ENCODE data around the gene SP3.

- TF ChIP-seq, protein P1, sequence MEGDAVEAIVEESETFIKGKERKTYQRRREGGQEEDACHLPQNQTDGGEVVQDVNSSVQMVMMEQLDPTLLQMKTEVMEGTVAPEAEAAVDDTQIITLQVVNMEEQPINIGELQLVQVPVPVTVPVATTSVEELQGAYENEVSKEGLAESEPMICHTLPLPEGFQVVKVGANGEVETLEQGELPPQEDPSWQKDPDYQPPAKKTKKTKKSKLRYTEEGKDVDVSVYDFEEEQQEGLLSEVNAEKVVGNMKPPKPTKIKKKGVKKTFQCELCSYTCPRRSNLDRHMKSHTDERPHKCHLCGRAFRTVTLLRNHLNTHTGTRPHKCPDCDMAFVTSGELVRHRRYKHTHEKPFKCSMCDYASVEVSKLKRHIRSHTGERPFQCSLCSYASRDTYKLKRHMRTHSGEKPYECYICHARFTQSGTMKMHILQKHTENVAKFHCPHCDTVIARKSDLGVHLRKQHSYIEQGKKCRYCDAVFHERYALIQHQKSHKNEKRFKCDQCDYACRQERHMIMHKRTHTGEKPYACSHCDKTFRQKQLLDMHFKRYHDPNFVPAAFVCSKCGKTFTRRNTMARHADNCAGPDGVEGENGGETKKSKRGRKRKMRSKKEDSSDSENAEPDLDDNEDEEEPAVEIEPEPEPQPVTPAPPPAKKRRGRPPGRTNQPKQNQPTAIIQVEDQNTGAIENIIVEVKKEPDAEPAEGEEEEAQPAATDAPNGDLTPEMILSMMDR (IDR thresholded peaks at IDR 0.05) = no peak
- no peak for TF ChIP-seq POLR2AphosphoS2 (conservative IDR thresholded peaks at IDR 0.05; ENCODE audit: low read length)
These were observed 33.2 kb upstream of the SP3 start for GRCh38 chr2:173998386-173998785.
